Stimulated activated CD8-positive, alpha-beta memory T cell treated with anti-CD3 and anti-CD28 coated beads, Interleukin-12 subunit alpha, Interleukin-12 subunit beta, amount 100 ng/mL, for 24 hours (primary cell): ENCODE data around the gene AP3B1.

Source experiments
- DNase-seq: peaks from one replicate; pipeline ENCODE4 v3.0.0-alpha.2; 2020; ENCODE audit errors: extremely low read depth

Gene AP3B1

GRCh38 chr5:78291687-78292086, 2.8 kb downstream of the AP3B1 start:
- DNase-seq, result no peak

- no peak for DNase-seq
Observed at GRCh38 chr5:78289911-78290310, 4.6 kb downstream of the AP3B1 start.

GRCh38 chr5:78288246-78288645, 6.3 kb downstream of the AP3B1 start:
- no peak for DNase-seq

- DNase-seq, result no peak
Observed at GRCh38 chr5:78287833-78288232, 6.7 kb downstream of the AP3B1 start.

- no peak for DNase-seq
Observed at GRCh38 chr5:78287169-78287568, 7.3 kb downstream of the AP3B1 start.

- DNase-seq, result no peak
Observed at GRCh38 chr5:78286290-78286689, 8.2 kb downstream of the AP3B1 start.

- DNase-seq, result no peak
Observed at GRCh38 chr5:78283802-78284201, 10.7 kb downstream of the AP3B1 start.

- no peak for DNase-seq
Observed at GRCh38 chr5:78283105-78283504, 11.4 kb downstream of the AP3B1 start.

GRCh38 chr5:78280261-78280660, 14.2 kb downstream of the AP3B1 start:
- no peak for DNase-seq

GRCh38 chr5:78279194-78279593, 15.3 kb downstream of the AP3B1 start:
- no peak for DNase-seq

GRCh38 chr5:78277715-78278114, 16.8 kb downstream of the AP3B1 start:
- DNase-seq, result no peak

- no peak for DNase-seq
Observed at GRCh38 chr5:78275998-78276543, 18.4 kb downstream of the AP3B1 start.

GRCh38 chr5:78274540-78275197, 19.8 kb downstream of the AP3B1 start:
- DNase-seq, result no peak

- no peak for DNase-seq
Observed at GRCh38 chr5:78273436-78273835, 21.1 kb downstream of the AP3B1 start.

GRCh38 chr5:78271766-78272165, 22.7 kb downstream of the AP3B1 start:
- DNase-seq, result no peak

GRCh38 chr5:78269088-78269703, 25.3 kb downstream of the AP3B1 start:
- DNase-seq, result no peak

GRCh38 chr5:78268356-78268755, 26.1 kb downstream of the AP3B1 start:
- DNase-seq, result no peak

- no peak for DNase-seq
Observed at GRCh38 chr5:78265163-78265562, 29.3 kb downstream of the AP3B1 start.

- no peak for DNase-seq
Observed at GRCh38 chr5:78264600-78264999, 29.9 kb downstream of the AP3B1 start.

- no peak for DNase-seq
Observed at GRCh38 chr5:78260771-78261170, 33.7 kb downstream of the AP3B1 start.

- no peak for DNase-seq
Observed at GRCh38 chr5:78253201-78253600, 41.3 kb downstream of the AP3B1 start.

GRCh38 chr5:78252715-78253114, 41.8 kb downstream of the AP3B1 start:
- no peak for DNase-seq

- DNase-seq, result no peak
Observed at GRCh38 chr5:78251663-78252284, 42.7 kb downstream of the AP3B1 start.
